GM12878 (cell line): ENCODE measurements around the gene EDN3. TPM values are rescaled to one million over a fixed set of nuclear protein-coding genes. Genes with fewer than 3 reads are reported as not detected.

ENCODE experiments used
- ATAC-seq: fragments of 200-7000 bp; cut with Tn5 transposase; 3 replicates; pipeline ENCODE4 v1.9.1; 2020; ENCODE audit warnings: mild to moderate bottlenecking, moderate library complexity
- BruUV-seq: library from RNA; stranded (reverse); fragments of 400-500 nt; replicated peaks from 2 replicates; lab custom pipeline; 2021; lab: Mats Ljungman, UMichigan
- CTCF ChIA-PET: fragments of 300-600 bp; sonication (Branson Sonifier 250); formaldehyde crosslinking; extraction: SDS; loops from one replicate; lab custom pipeline; 2021; ENCODE audit warnings: inconsistent platforms; lab: Yijun Ruan, JAX
- POLR2A ChIA-PET: fragments of 350-600 bp; formaldehyde crosslinking; extraction: SDS; loops from one replicate; lab custom pipeline; 2021; ENCODE audit warnings: inconsistent platforms; lab: Charles Lee
- RAD21 ChIA-PET: fragments of 300-600 bp; sonication (Branson Sonifier 250); formaldehyde crosslinking; loops from one replicate; lab custom pipeline; 2023; ENCODE audit warnings: antibody characterized with exemption; ENCODE audit not compliant: unreplicated experiment; lab: Charles Lee
- SMC1A ChIA-PET: fragments of 300-600 bp; sonication (Branson Sonifier 250); formaldehyde crosslinking; loops from one replicate; lab custom pipeline; 2023; ENCODE audit not compliant: unreplicated experiment, uncharacterized antibody; lab: Charles Lee
- DNase-seq: peaks from one replicate; pipeline ENCODE4 v3.0.0-alpha.2; 2011; ENCODE audit warnings: low read depth, low spot score
- FAIRE-seq: peaks from 3 replicates; lab custom pipeline; 2011; peaks lifted over from hg19 to GRCh38; lab: Jason Lieb, UNC
- H2AFZ ChIP-seq: 2 replicates; pipeline ENCODE4 v1.6.0; 2011; ENCODE audit warnings: low read depth, low read length, control low read depth; ENCODE audit not compliant: control insufficient read depth
- H3K27ac ChIP-seq: 2 replicates; pipeline ENCODE4 v1.5.1; 2011; ENCODE audit warnings: control low read depth; ENCODE audit not compliant: control insufficient read depth, insufficient read depth
- H3K27me3 ChIP-seq, 2 experiments: replicated peaks in 1 of 2; 2 replicates each; pipeline versions ENCODE4 v1.6.0 to v1.6.1; 2011; ENCODE audit warnings: low read length in 1 of 2; ENCODE audit not compliant: control insufficient read depth in 2 of 2, insufficient read depth in 2 of 2
- H3K36me3 ChIP-seq, 2 experiments: 2 replicates each; pipeline ENCODE4 v1.5.1; 2011; ENCODE audit warnings: low read length in 1 of 2; ENCODE audit not compliant: control insufficient read depth in 2 of 2, insufficient read depth in 2 of 2
- H3K4me1 ChIP-seq: 2 replicates; pipeline ENCODE4 v1.6.1; 2011; ENCODE audit warnings: mild to moderate bottlenecking, low read length, moderate library complexity, mixed read lengths; ENCODE audit not compliant: control insufficient read depth, insufficient read depth
- H3K4me2 ChIP-seq: 2 replicates; pipeline ENCODE4 v1.6.0; 2011; ENCODE audit warnings: control low read depth; ENCODE audit not compliant: control insufficient read depth, insufficient read depth
- H3K4me3 ChIP-seq: fragments of 200-600 bp; sonication (generic); 2 replicates; pipeline ENCODE4 v1.5.1; 2016
- H3K79me2 ChIP-seq: 2 replicates; pipeline ENCODE4 v1.6.0; 2011; ENCODE audit warnings: low read length; ENCODE audit not compliant: control insufficient read depth, insufficient read depth
- H3K9ac ChIP-seq: 2 replicates; pipeline ENCODE4 v1.8.0; 2011; ENCODE audit warnings: low read length, control low read depth, mixed read lengths; ENCODE audit not compliant: control insufficient read depth, insufficient read depth
- H3K9me3 ChIP-seq: replicated peaks from 3 replicates; pipeline ENCODE4 v1.5.1; 2011; ENCODE audit warnings: mild to moderate bottlenecking, low read length; ENCODE audit not compliant: control insufficient read depth, insufficient read depth
- H4K20me1 ChIP-seq: 2 replicates; pipeline ENCODE4 v1.6.0; 2011; ENCODE audit not compliant: control insufficient read depth, insufficient read depth
- DPF2 ChIP-seq: fragments of 450-650 bp; IDR thresholded peaks from 2 replicates; pipeline ENCODE4 v1.6.1; 2017; ENCODE audit warnings: mild to moderate bottlenecking
- EZH2 ChIP-seq: IDR thresholded peaks from 2 replicates; pipeline ENCODE4 v1.6.1; 2012; ENCODE audit warnings: low read depth, mild to moderate bottlenecking, control low read depth, inconsistent platforms, low read length, borderline replicate concordance; ENCODE audit not compliant: control insufficient read depth
- FOXK2 ChIP-seq: fragments of 450-650 bp; IDR thresholded peaks from 2 replicates; pipeline ENCODE4 v1.6.1; 2017; ENCODE audit warnings: mild to moderate bottlenecking, moderate library complexity
- HDAC2 ChIP-seq: fragments of 200-600 bp; sonication (generic); IDR thresholded peaks from 2 replicates; pipeline ENCODE4 v1.6.1; 2017
- JUND ChIP-seq: IDR thresholded peaks from 2 replicates; pipeline ENCODE4 v1.6.1; 2012; ENCODE audit warnings: low read depth, mild to moderate bottlenecking, low read length, improper control_type of control experiment, moderate library complexity
- MTA2 ChIP-seq: fragments of 450-650 bp; IDR thresholded peaks from 2 replicates; pipeline ENCODE4 v1.6.1; 2016; ENCODE audit warnings: low read depth, mild to moderate bottlenecking, moderate library complexity
- NR2C1 ChIP-seq: fragments of 450-650 bp; IDR thresholded peaks from 2 replicates; pipeline ENCODE4 v1.6.1; 2017; ENCODE audit warnings: antibody characterized with exemption, mild to moderate bottlenecking, moderate library complexity
- RAD51 ChIP-seq: fragments of 450-650 bp; IDR thresholded peaks from 2 replicates; pipeline ENCODE4 v1.6.1; 2016; ENCODE audit warnings: moderate library complexity, mild to moderate bottlenecking, inconsistent platforms
- RCOR1 ChIP-seq: conservative IDR thresholded peaks from 2 replicates; pipeline ENCODE4 v1.6.1; 2012; ENCODE audit warnings: low read depth, low read length, improper control_type of control experiment
- RELA ChIP-seq: fragments of 450-650 bp; IDR thresholded peaks from 2 replicates; pipeline ENCODE4 v1.8.0; 2014; ENCODE audit warnings: borderline replicate concordance; ENCODE audit not compliant: partially characterized antibody
- RUNX3 ChIP-seq: IDR thresholded peaks from 2 replicates; pipeline ENCODE4 v1.6.1; 2012; ENCODE audit warnings: low read length, inconsistent platforms
- TCF12 ChIP-seq: IDR thresholded peaks from 2 replicates; pipeline ENCODE4 v1.6.1; 2011; ENCODE audit warnings: low read depth, mild to moderate bottlenecking, low read length
- YY1 ChIP-seq: IDR thresholded peaks from 2 replicates; pipeline ENCODE4 v1.6.1; 2011; ENCODE audit warnings: low read depth, mild to moderate bottlenecking, low read length
- WGBS: methylation state at CpG from one replicate; pipeline ENCODE4 v1.1.6; 2016; ENCODE audit warnings: low lambda C conversion rate; ENCODE audit not compliant: insufficient replicate concordance, insufficient coverage; ENCODE audit errors: missing lambda C conversion rate; 5-methylcytosine and 5-hydroxymethylcytosine counted together
- in situ Hi-C: fragments of 300-500 bp; cut with MboI; formaldehyde crosslinking; loops from 9 replicates; pipeline ENCODE4 v1.14.3; 2018; ENCODE audit warnings: mixed read lengths
- intact Hi-C: fragments of 100-400 bp; cut with micrococcal nuclease; formaldehyde crosslinking; loops from one replicate; pipeline ENCODE4 v1.14.2; 2022; ENCODE audit not compliant: unreplicated experiment
- polyA plus RNA-seq, 11 experiments: library from polyadenylated mRNA; depleted of rRNA in 4 of 11; unstranded in 6 of 11; stranded (reverse) in 5 of 11; fragments of >200 nt; fragmentation: Nextera tagmentation in 4 of 11; fragmentation: Illumina TruSeq in 1 of 11; extraction: Ambion mirVana in 4 of 11; extraction: Trizol in 1 of 11; gene quantifications; 1 replicate in 1 of 11; 2 replicates in 10 of 11; pipeline versions ENCODE4 v1.2.1 to v1.2.3, GENCODE V29; 2011 to 2016; ENCODE audit warnings: inconsistent platforms in 2 of 11, missing spikeins in 2 of 11, low read depth in 1 of 11
- total RNA-seq, 4 experiments: library from RNA; depleted of rRNA in 3 of 4; stranded (reverse); fragments of >200 nt in 3 of 4; fragmentation: Illumina TruSeq in 1 of 4; extraction: Trizol in 1 of 4; gene quantifications; 2 replicates each; pipeline versions ENCODE4 v1.2.1 to v1.2.3, GENCODE V29; 2013 to 2021

Gene EDN3
- total and polyA plus RNA-seq, 10 of the 15 experiments (the other 5 are each of a cell fraction or from before 2014, with no cell fraction given): not detected

DNA sequence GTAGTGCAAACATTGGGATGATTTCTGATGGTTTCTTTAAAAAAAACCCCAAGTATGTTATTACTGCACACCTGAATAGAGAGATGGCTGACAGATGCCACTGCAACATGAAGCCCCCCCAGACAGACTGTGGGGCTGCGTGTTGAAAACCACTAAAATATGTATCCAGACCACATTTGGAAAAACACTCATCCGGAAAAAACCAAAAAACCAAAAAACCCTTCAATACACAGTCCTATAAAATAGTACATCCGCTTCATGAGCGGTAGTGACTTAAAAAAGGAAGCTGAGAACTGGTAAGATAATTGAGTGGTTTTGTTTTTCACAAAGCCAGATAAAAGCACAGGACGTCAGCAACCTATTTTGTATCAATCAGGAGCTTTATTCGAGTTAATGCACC lies 47.1 kb upstream of the EDN3 start:
- H3K27me3 ChIP-seq: no peaks in the 10 kb centered on the region; a peak in 1 of 4 replicates
- H2AFZ ChIP-seq: no peak overlapping the region
- H3K9me3 ChIP-seq: no peaks in the 10 kb centered on the region
- in situ Hi-C loops (no loop called here), intact Hi-C loops (no loop called here)
- POLR2A ChIA-PET: no interaction called here
- no peaks in the 10 kb centered on the region for H4K20me1 ChIP-seq
- H3K79me2 ChIP-seq: no peaks in the 10 kb centered on the region
- no peaks in the 10 kb centered on the region for H3K4me1 ChIP-seq
- RAD21 ChIA-PET: no interaction called here
- CTCF ChIA-PET: interaction anchor here (0.6 to 1.0 kb wide), 2 partner anchors 13 to 108 kb away, joined by 3 read pairs; no protein-coding TSS in a partner anchor
- TF ChIP-seq RUNX3 (peak; percentile 12; the same call in 1 of the 2 replicates), NR2C1 (no peak), JUND (no peak), TCF12 (no peak), RAD51 (no peak), MTA2 (no peak)
- H3K9ac ChIP-seq: no peak overlapping the region
- ATAC-seq: no peak
- H3K27ac ChIP-seq: no peak overlapping the region
- H3K4me2 ChIP-seq: no peak overlapping the region
- 0% methylated on average over 6 of the region's 6 CpGs for WGBS
- no TSS peak for BruUV-seq
- DNase-seq: no peak
- SMC1A ChIA-PET: no interaction called here
- H3K4me3 ChIP-seq: no peak overlapping the region
- no peaks in the 10 kb centered on the region for H3K36me3 ChIP-seq
- FAIRE-seq: no peak

DNA sequence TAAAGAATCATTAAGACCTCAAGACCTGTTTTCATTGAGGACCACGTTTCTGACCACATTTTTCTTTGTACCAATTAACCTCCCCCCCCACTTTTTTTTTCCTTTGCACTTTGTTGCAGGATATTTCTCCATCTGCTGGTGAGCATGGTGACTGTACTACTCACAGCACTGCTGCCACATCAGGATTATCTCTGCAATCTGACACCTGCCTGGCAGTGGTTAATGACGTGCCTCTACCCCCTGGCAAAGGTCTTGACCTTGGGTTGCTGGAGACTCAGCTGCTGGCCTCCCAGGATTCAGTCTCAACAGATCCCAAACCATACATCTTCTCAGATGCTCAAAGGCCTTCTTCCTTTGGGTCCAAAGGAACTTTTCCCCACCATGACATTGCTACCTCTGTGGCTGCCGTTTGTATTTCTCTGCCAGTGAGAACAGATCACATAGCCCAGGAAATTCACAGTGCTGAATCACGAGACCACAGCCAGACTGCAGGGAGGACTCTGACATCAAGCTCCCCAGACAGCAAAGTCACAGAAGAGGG lies 46.6 kb upstream of the EDN3 start:
- no peak for DNase-seq
- H3K36me3 ChIP-seq: no peaks in the 10 kb centered on the region
- H3K4me2 ChIP-seq: no peak overlapping the region
- no TSS peak for BruUV-seq
- RAD21 ChIA-PET: no interaction called here
- FAIRE-seq: no peak
- TF ChIP-seq YY1 (no peak), RCOR1 (no peak), DPF2 (no peak), HDAC2 (no peak), FOXK2 (no peak), EZH2 (no peak), RELA (no peak), MTA2 (no peak)
- no peaks in the 10 kb centered on the region; a peak in 1 of 4 replicates for H3K27me3 ChIP-seq
- no peaks in the 10 kb centered on the region for H3K79me2 ChIP-seq
- WGBS: 0% methylated on average over 4 of the region's 4 CpGs
- H2AFZ ChIP-seq: no peak overlapping the region
- no peak for ATAC-seq
- intact Hi-C loops (no loop called here), in situ Hi-C loops (no loop called here)
- POLR2A ChIA-PET: no interaction called here
- SMC1A ChIA-PET: no interaction called here
- H3K27ac ChIP-seq: no peak overlapping the region
- CTCF ChIA-PET: no interaction called here
- no peaks in the 10 kb centered on the region for H4K20me1 ChIP-seq
- no peak overlapping the region for H3K4me3 ChIP-seq
- H3K4me1 ChIP-seq: no peaks in the 10 kb centered on the region
- no peak overlapping the region for H3K9ac ChIP-seq
- no peaks in the 10 kb centered on the region for H3K9me3 ChIP-seq
